HG02623 (cell line): Measurements from ENCODE around the gene TPBGL.

Source experiments
- ATAC-seq: cut with Tn5 transposase; IDR thresholded peaks from one replicate; pipeline ENCODE4 v1.9.1; 2021; ENCODE audit warnings: moderate library complexity; ENCODE audit not compliant: unreplicated experiment

Gene TPBGL

DNA sequence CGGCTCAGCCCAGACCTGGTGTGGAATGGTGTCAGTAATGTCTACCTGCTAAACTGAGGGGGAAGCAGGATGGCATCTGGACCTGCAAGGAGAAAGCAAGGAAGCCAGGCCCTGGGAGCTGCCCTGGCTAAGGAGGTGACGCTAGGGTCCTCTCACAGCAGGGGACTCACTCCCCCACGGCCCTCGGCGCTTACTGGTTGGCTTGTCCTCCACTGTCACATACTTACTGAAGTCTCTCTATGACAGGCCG is 48.9 kb downstream of the TPBGL start:
- ATAC-seq, result no peak

GRCh38 chr11:75289919-75290318 is 49.3 kb downstream of the TPBGL start:
- ATAC-seq, result no peak

GRCh38 chr11:75291741-75292140 is 51.2 kb downstream of the TPBGL start:
- ATAC-seq, result no peak

GRCh38 chr11:75292943-75293342 is 52.4 kb downstream of the TPBGL start:
- ATAC-seq, result no peak
